Liver (tissue), 9 donors: ENCODE data around the gene MYO9B. TPM values are rescaled to one million over a fixed set of nuclear protein-coding genes. Genes with fewer than 3 reads are reported as not detected.
A peak's percentile ranks its signal among the peaks of the same experiment; 100 is the strongest.
"Not testable (repeated sequence)": the region's sequence is repeated elsewhere in the genome, so short reads cannot be mapped to it uniquely, and the experiment has no call there.

Experiments
- DNase-seq: peaks from one replicate; pipeline ENCODE4 v3.0.0-alpha.2; 2017; ENCODE audit warnings: low spot score
- H3K27ac ChIP-seq, 2 donors: one replicate each; pipeline ENCODE4 v1.7.0; 2013; ENCODE audit warnings: inconsistent platforms in 2 of 2, low read length in 2 of 2, control low read depth in 1 of 2, low read depth in 1 of 2, mild to moderate bottlenecking in 1 of 2
- H3K27me3 ChIP-seq, 4 donors: one replicate each; pipeline versions ENCODE4 v1.6.1 to v1.7.0; 2013; ENCODE audit warnings: low read length in 3 of 4, inconsistent platforms in 1 of 4, mild to moderate bottlenecking in 1 of 4, moderate library complexity in 1 of 4; ENCODE audit not compliant: control insufficient read depth in 4 of 4, insufficient read depth in 4 of 4
- H3K36me3 ChIP-seq, 4 donors: one replicate each; pipeline versions ENCODE4 v1.6.1 to v1.7.0; 2013; ENCODE audit warnings: low read length in 3 of 4, mild to moderate bottlenecking in 3 of 4, low read depth in 1 of 4, moderate library complexity in 1 of 4; ENCODE audit not compliant: control insufficient read depth in 4 of 4, insufficient read depth in 3 of 4
- H3K4me1 ChIP-seq, 4 donors: one replicate each; pipeline versions ENCODE4 v1.6.1 to v1.7.0; 2013; ENCODE audit warnings: low read length in 3 of 4, mild to moderate bottlenecking in 3 of 4, moderate library complexity in 1 of 4; ENCODE audit not compliant: control insufficient read depth in 4 of 4, insufficient read depth in 4 of 4
- H3K4me3 ChIP-seq, 3 donors: one replicate each; pipeline versions ENCODE4 v1.6.1 to v1.7.0; 2013; ENCODE audit warnings: low read length in 3 of 3, control low read depth in 1 of 3, low read depth in 1 of 3, mild to moderate bottlenecking in 1 of 3
- H3K9ac ChIP-seq, 2 donors: one replicate each; pipeline ENCODE4 v1.7.0; 2013; ENCODE audit warnings: low read length in 2 of 2, mild to moderate bottlenecking in 2 of 2, moderate library complexity in 2 of 2, control low read depth in 1 of 2, low read depth in 1 of 2
- H3K9me3 ChIP-seq, 4 donors: one replicate each; pipeline versions ENCODE4 v1.6.1 to v1.7.0; 2013; ENCODE audit warnings: low read length in 3 of 4; ENCODE audit not compliant: control insufficient read depth in 4 of 4
- ATF3 ChIP-seq: IDR thresholded peaks from 2 replicates; pipeline ENCODE4 v1.6.1; 2016; ENCODE audit warnings: antibody characterized with exemption
- CTCF ChIP-seq: fragments of 150-350 bp; IDR thresholded peaks from 2 replicates; pipeline ENCODE4 v1.5.1; 2017; ENCODE audit warnings: improper control_type of control experiment, low read depth, low read length; ENCODE audit not compliant: missing input control
- EGR1 ChIP-seq, 2 donors: IDR thresholded peaks; 2 replicates each; pipeline ENCODE4 v1.6.1; 2016 to 2018; ENCODE audit warnings: antibody characterized with exemption in 2 of 2, low read depth in 2 of 2
- FOXA1 ChIP-seq: IDR thresholded peaks from 2 replicates; pipeline ENCODE4 v1.6.1; 2016; ENCODE audit warnings: antibody characterized with exemption
- HNF4G ChIP-seq: IDR thresholded peaks from 2 replicates; pipeline ENCODE4 v1.6.1; 2016; ENCODE audit warnings: antibody characterized with exemption
- JUND ChIP-seq, 2 donors: IDR thresholded peaks; 2 replicates each; pipeline ENCODE4 v1.6.1; 2016; ENCODE audit warnings: antibody characterized with exemption in 2 of 2
- NR2F2 ChIP-seq: IDR thresholded peaks from 2 replicates; pipeline ENCODE4 v1.6.1; 2016; ENCODE audit warnings: antibody characterized with exemption
- RAD21 ChIP-seq, 2 donors: IDR thresholded peaks; 2 replicates each; pipeline ENCODE4 v1.6.1; 2016; ENCODE audit warnings: antibody characterized with exemption in 2 of 2, mild to moderate bottlenecking in 2 of 2
- RXRA ChIP-seq, 2 donors: IDR thresholded peaks; 2 replicates each; pipeline ENCODE4 v1.6.1; 2017 to 2018; ENCODE audit warnings: antibody characterized with exemption in 2 of 2, mild to moderate bottlenecking in 1 of 2
- SP1 ChIP-seq: IDR thresholded peaks from 2 replicates; pipeline ENCODE4 v1.6.1; 2018; ENCODE audit warnings: antibody characterized with exemption, mild to moderate bottlenecking
- TAF1 ChIP-seq: conservative IDR thresholded peaks from 2 replicates; pipeline ENCODE4 v1.6.1; 2016; ENCODE audit warnings: antibody characterized with exemption, mild to moderate bottlenecking
- WGBS: extraction: QIAGEN DNeasy Blood & Tissue Kit; methylation state at CpG from one replicate; pipeline ENCODE4 v1.1.7; 2013; 5-methylcytosine and 5-hydroxymethylcytosine counted together
- polyA plus RNA-seq, 2 donors: library from polyadenylated mRNA; stranded (reverse) in 1 of 2; unstranded in 1 of 2; fragments of 200-250 nt in 1 of 2; fragments of >200 nt in 1 of 2; fragmentation: Nextera tagmentation in 1 of 2; extraction: Ambion mirVana in 1 of 2; gene quantifications; one replicate each; pipeline versions ENCODE4 v1.2.1 to v1.2.3, GENCODE V29; 2013 to 2015
- total RNA-seq, 2 donors: library from RNA; depleted of rRNA; stranded (reverse); fragments of >200 nt; gene quantifications; one replicate each; pipeline ENCODE4 v1.2.3, GENCODE V29; 2014
- TF ChIP-seq, protein P1 (sequence below): IDR thresholded peaks from 2 replicates; pipeline ENCODE4 v1.6.1; 2016; ENCODE audit warnings: antibody characterized with exemption
- TF ChIP-seq, protein P2 (sequence below): IDR thresholded peaks from 2 replicates; pipeline ENCODE4 v1.6.1; 2016; ENCODE audit warnings: antibody characterized with exemption, mild to moderate bottlenecking
- TF ChIP-seq, protein P3 (sequence below): IDR thresholded peaks from 2 replicates; pipeline ENCODE4 v1.6.1; 2016; ENCODE audit warnings: antibody characterized with exemption
- donor health status: healthy.
- donor health status: healthy.
- donor health status: healthy.
- donor health status: healthy.
- donor health status: healthy.

The MYO9B gene
- total and polyA plus RNA-seq, 4 donors = 9.1 to 32.5 (median 21.0) TPM

- no peak overlapping the region for H3K4me3 ChIP-seq
- no peaks in the 10 kb centered on the region for H3K9me3 ChIP-seq
- H3K27ac ChIP-seq = no peak overlapping the region
- no peak overlapping the region for H3K9ac ChIP-seq
- WGBS = 78% methylated on average over 3 of the region's 3 CpGs
- peaks cover 0 to 20% (median 6%) of the 10 kb centered on the region in 4 donors for H3K36me3 ChIP-seq
- H3K27me3 ChIP-seq = no peaks in the 10 kb centered on the region
- no peak for DNase-seq
- H3K4me1 ChIP-seq = peaks cover 0 to 7% (median 0%) of the 10 kb centered on the region in 4 donors
- TF ChIP-seq EGR1 (IDR thresholded peaks at IDR 0.05; ENCODE audit: low read depth in 2 of 2) (no peak), RXRA (IDR thresholded peaks at IDR 0.05) (no peak), NR2F2 (no peak), JUND (IDR thresholded peaks at IDR 0.05) (no peak), TAF1 (no peak), RAD21 (IDR thresholded peaks at IDR 0.05) (no peak), ATF3 (no peak), SP1 (no peak), HNF4G (no peak), FOXA1 (no peak), CTCF (no peak)
- TF ChIP-seq, protein P1, sequence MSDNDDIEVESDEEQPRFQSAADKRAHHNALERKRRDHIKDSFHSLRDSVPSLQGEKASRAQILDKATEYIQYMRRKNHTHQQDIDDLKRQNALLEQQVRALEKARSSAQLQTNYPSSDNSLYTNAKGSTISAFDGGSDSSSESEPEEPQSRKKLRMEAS = no peak
- TF ChIP-seq, protein P2, sequence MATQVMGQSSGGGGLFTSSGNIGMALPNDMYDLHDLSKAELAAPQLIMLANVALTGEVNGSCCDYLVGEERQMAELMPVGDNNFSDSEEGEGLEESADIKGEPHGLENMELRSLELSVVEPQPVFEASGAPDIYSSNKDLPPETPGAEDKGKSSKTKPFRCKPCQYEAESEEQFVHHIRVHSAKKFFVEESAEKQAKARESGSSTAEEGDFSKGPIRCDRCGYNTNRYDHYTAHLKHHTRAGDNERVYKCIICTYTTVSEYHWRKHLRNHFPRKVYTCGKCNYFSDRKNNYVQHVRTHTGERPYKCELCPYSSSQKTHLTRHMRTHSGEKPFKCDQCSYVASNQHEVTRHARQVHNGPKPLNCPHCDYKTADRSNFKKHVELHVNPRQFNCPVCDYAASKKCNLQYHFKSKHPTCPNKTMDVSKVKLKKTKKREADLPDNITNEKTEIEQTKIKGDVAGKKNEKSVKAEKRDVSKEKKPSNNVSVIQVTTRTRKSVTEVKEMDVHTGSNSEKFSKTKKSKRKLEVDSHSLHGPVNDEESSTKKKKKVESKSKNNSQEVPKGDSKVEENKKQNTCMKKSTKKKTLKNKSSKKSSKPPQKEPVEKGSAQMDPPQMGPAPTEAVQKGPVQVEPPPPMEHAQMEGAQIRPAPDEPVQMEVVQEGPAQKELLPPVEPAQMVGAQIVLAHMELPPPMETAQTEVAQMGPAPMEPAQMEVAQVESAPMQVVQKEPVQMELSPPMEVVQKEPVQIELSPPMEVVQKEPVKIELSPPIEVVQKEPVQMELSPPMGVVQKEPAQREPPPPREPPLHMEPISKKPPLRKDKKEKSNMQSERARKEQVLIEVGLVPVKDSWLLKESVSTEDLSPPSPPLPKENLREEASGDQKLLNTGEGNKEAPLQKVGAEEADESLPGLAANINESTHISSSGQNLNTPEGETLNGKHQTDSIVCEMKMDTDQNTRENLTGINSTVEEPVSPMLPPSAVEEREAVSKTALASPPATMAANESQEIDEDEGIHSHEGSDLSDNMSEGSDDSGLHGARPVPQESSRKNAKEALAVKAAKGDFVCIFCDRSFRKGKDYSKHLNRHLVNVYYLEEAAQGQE = no peak
- TF ChIP-seq, protein P3, sequence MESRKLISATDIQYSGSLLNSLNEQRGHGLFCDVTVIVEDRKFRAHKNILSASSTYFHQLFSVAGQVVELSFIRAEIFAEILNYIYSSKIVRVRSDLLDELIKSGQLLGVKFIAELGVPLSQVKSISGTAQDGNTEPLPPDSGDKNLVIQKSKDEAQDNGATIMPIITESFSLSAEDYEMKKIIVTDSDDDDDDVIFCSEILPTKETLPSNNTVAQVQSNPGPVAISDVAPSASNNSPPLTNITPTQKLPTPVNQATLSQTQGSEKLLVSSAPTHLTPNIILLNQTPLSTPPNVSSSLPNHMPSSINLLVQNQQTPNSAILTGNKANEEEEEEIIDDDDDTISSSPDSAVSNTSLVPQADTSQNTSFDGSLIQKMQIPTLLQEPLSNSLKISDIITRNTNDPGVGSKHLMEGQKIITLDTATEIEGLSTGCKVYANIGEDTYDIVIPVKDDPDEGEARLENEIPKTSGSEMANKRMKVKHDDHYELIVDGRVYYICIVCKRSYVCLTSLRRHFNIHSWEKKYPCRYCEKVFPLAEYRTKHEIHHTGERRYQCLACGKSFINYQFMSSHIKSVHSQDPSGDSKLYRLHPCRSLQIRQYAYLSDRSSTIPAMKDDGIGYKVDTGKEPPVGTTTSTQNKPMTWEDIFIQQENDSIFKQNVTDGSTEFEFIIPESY = no peak
These were observed 30.0 kb downstream of the MYO9B start for GRCh38 chr19:17105556-17105955.

- Histone ChIP-seq H3K27ac (peak overlapping the region in 1 of 2 donors; percentile 59), H3K4me1 (peaks cover 2 to 16% (median 10%) of the 10 kb centered on the region in 4 donors), H3K36me3 (peaks cover 0 to 13% (median 3%) of the 10 kb centered on the region in 4 donors)
- not testable (repeated sequence) for H3K9ac ChIP-seq, H3K4me3 ChIP-seq, H3K27me3 ChIP-seq, H3K9me3 ChIP-seq, DNase-seq
- WGBS = 99% methylated on average over 4 of the region's 4 CpGs
These were observed 31.4 kb downstream of the MYO9B start for GRCh38 chr19:17106964-17107363.
